Neuronal stem cell (in vitro differentiated cells): Measurements from ENCODE around the gene GAK.
A peak's percentile ranks its signal among the peaks of the same experiment; 100 is the strongest.
"Not testable (repeated sequence)": the region's sequence is repeated elsewhere in the genome, so short reads cannot be mapped to it uniquely, and the experiment has no call there.

Experiments used
- DNase-seq: peaks from one replicate; pipeline ENCODE4 v3.0.0-alpha.2; 2013; ENCODE audit warnings: low spot score
- H2AFZ ChIP-seq: one replicate; pipeline ENCODE4 v1.6.1; 2013; ENCODE audit warnings: mild to moderate bottlenecking, low read length, inconsistent platforms
- H2AK5ac ChIP-seq: 2 replicates; pipeline ENCODE4 v1.6.1; 2013; ENCODE audit warnings: low read depth, mild to moderate bottlenecking, inconsistent platforms, low read length, moderate library complexity, mixed read lengths
- H2BK120ac ChIP-seq: 2 replicates; pipeline ENCODE4 v1.6.1; 2013; ENCODE audit warnings: low read depth, mild to moderate bottlenecking, inconsistent platforms, low read length, moderate library complexity, mixed read lengths
- H2BK12ac ChIP-seq: one replicate; pipeline ENCODE4 v1.6.1; 2013; ENCODE audit warnings: low read length, inconsistent platforms
- H2BK15ac ChIP-seq: 2 replicates; pipeline ENCODE4 v1.6.1; 2013; ENCODE audit warnings: mild to moderate bottlenecking, low read length, inconsistent platforms, mixed read lengths
- H2BK5ac ChIP-seq: one replicate; pipeline ENCODE4 v1.6.1; 2013; ENCODE audit warnings: inconsistent platforms, mild to moderate bottlenecking, low read length, moderate library complexity
- H3K14ac ChIP-seq: one replicate; pipeline ENCODE4 v1.6.1; 2013; ENCODE audit warnings: low read length, inconsistent platforms
- H3K18ac ChIP-seq: 2 replicates; pipeline ENCODE4 v1.6.1; 2013; ENCODE audit warnings: low read length, inconsistent platforms
- H3K23ac ChIP-seq: 2 replicates; pipeline ENCODE4 v1.6.1; 2013; ENCODE audit warnings: low read depth, mild to moderate bottlenecking, mixed read lengths, low read length, inconsistent platforms; ENCODE audit not compliant: poor library complexity
- H3K27ac ChIP-seq: replicated peaks from 3 replicates; pipeline ENCODE4 v1.5.1; 2013; ENCODE audit warnings: low read length, inconsistent platforms
- H3K27me3 ChIP-seq, 3 experiments: 2 replicates each; pipeline ENCODE4 v1.6.1; 2013; ENCODE audit warnings: low read length in 3 of 3, mild to moderate bottlenecking in 2 of 3, inconsistent platforms in 1 of 3, low read depth in 1 of 3, mixed read lengths in 1 of 3, moderate library complexity in 1 of 3; ENCODE audit not compliant: control insufficient read depth in 3 of 3, insufficient read depth in 3 of 3
- H3K36me3 ChIP-seq, 2 donors: replicated peaks in 1 of 2; 2 replicates each; pipeline ENCODE4 v1.6.1; 2013; ENCODE audit warnings: low read length in 2 of 2; ENCODE audit not compliant: control insufficient read depth in 2 of 2, insufficient read depth in 2 of 2
- H3K4ac ChIP-seq: 2 replicates; pipeline ENCODE4 v1.6.1; 2013; ENCODE audit warnings: inconsistent platforms, mild to moderate bottlenecking, low read length, moderate library complexity
- H3K4me1 ChIP-seq, 2 donors: 1 replicate in 1 of 2; 2 replicates in 1 of 2; pipeline ENCODE4 v1.6.1; 2013; ENCODE audit warnings: low read length in 2 of 2, low read depth in 1 of 2; ENCODE audit not compliant: control insufficient read depth in 2 of 2, insufficient read depth in 1 of 2
- H3K4me2 ChIP-seq: one replicate; pipeline ENCODE4 v1.6.1; 2013; ENCODE audit warnings: mild to moderate bottlenecking, low read length, inconsistent platforms; ENCODE audit not compliant: insufficient read depth, poor library complexity, severe bottlenecking
- H3K4me3 ChIP-seq, 2 donors: 2 replicates each; pipeline ENCODE4 v1.5.1; 2013; ENCODE audit warnings: low read length in 2 of 2, mild to moderate bottlenecking in 2 of 2, inconsistent platforms in 1 of 2, moderate library complexity in 1 of 2
- H3K79me1 ChIP-seq: one replicate; pipeline ENCODE4 v1.6.1; 2013; ENCODE audit warnings: low read depth, mild to moderate bottlenecking, inconsistent platforms, low read length, moderate library complexity
- H3K9ac ChIP-seq: one replicate; pipeline ENCODE4 v1.6.1; 2013; ENCODE audit warnings: mild to moderate bottlenecking, low read depth, low read length, inconsistent platforms; ENCODE audit not compliant: poor library complexity
- H3K9me3 ChIP-seq, 2 donors: replicated peaks in 1 of 2; 2 replicates each; pipeline versions ENCODE3 to v1.6.1; 2013; ENCODE audit warnings: low read length in 2 of 2, mild to moderate bottlenecking in 2 of 2, inconsistent platforms in 1 of 2, low read depth in 1 of 2, mixed read lengths in 1 of 2, moderate library complexity in 1 of 2; ENCODE audit not compliant: control insufficient read depth in 2 of 2, insufficient read depth in 1 of 2
- H4K8ac ChIP-seq: one replicate; pipeline ENCODE4 v1.6.1; 2013; ENCODE audit warnings: low read depth, mild to moderate bottlenecking, inconsistent platforms, low read length, moderate library complexity
- H4K91ac ChIP-seq: one replicate; pipeline ENCODE4 v1.6.1; 2013; ENCODE audit warnings: low read length, low read depth, mild to moderate bottlenecking, inconsistent platforms; ENCODE audit not compliant: poor library complexity
- WGBS, 2 donors: extraction: QIAGEN DNeasy Blood & Tissue Kit; methylation state at CpG; one replicate each; pipeline ENCODE4 v1.1.7; 2013; ENCODE audit warnings: missing lambda C conversion rate in 2 of 2, mixed read lengths in 1 of 2; ENCODE audit not compliant: insufficient read length in 2 of 2, insufficient replicate concordance in 1 of 2; ENCODE audit errors: extremely low coverage in 2 of 2; 5-methylcytosine and 5-hydroxymethylcytosine counted together

The GAK gene

GRCh38 chr4:919004-919680 is 13.0 kb downstream of the GAK start:
- not testable (repeated sequence) for H2BK120ac ChIP-seq, H3K4ac ChIP-seq, H3K27me3 ChIP-seq, H3K36me3 ChIP-seq, H4K8ac ChIP-seq, H4K91ac ChIP-seq, H2BK12ac ChIP-seq, H3K4me2 ChIP-seq, H3K4me1 ChIP-seq, H2AK5ac ChIP-seq, H2AFZ ChIP-seq, H3K9ac ChIP-seq, H3K23ac ChIP-seq, H3K4me3 ChIP-seq, DNase-seq, H3K27ac ChIP-seq, H3K9me3 ChIP-seq, H2BK15ac ChIP-seq, H3K14ac ChIP-seq
- Histone ChIP-seq H3K79me1 (peaks cover 13% of the 10 kb centered on the region), H2BK5ac (peak overlapping the region; percentile 53), H3K18ac (peak overlapping the region; percentile 27)
- no CpG with 5 or more reads among the region's 15 CpGs for WGBS, 2 donors

GRCh38 chr4:918591-918990 is 13.5 kb downstream of the GAK start:
- not testable (repeated sequence) for H2BK15ac ChIP-seq, H3K27ac ChIP-seq, H2AK5ac ChIP-seq, H3K18ac ChIP-seq, H2AFZ ChIP-seq, H3K23ac ChIP-seq, H3K4me2 ChIP-seq, H3K4me3 ChIP-seq, H3K9me3 ChIP-seq, H3K9ac ChIP-seq, H2BK5ac ChIP-seq, H4K91ac ChIP-seq, H3K4ac ChIP-seq, H3K27me3 ChIP-seq, H4K8ac ChIP-seq, H2BK120ac ChIP-seq, H2BK12ac ChIP-seq, H3K14ac ChIP-seq, H3K36me3 ChIP-seq, DNase-seq, H3K4me1 ChIP-seq
- H3K79me1 ChIP-seq = peaks cover 15% of the 10 kb centered on the region
- WGBS, 2 donors = no CpG with 5 or more reads among the region's 6 CpGs

GRCh38 chr4:917992-918391 is 14.1 kb downstream of the GAK start:
- no peak overlapping the region for H2BK12ac ChIP-seq
- no peak overlapping the region for H3K4ac ChIP-seq
- no peak overlapping the region for H3K4me2 ChIP-seq
- H4K91ac ChIP-seq = no peak overlapping the region
- H2BK120ac ChIP-seq = no peak overlapping the region
- no peak for DNase-seq
- no peak overlapping the region for H3K14ac ChIP-seq
- no peak overlapping the region for H2AK5ac ChIP-seq
- peaks cover 0 to 5% of the 10 kb centered on the region in 2 donors for H3K36me3 ChIP-seq
- H3K18ac ChIP-seq = no peak overlapping the region
- no peaks in the 10 kb centered on the region for H3K27me3 ChIP-seq
- H3K23ac ChIP-seq = no peak overlapping the region
- H2BK15ac ChIP-seq = no peak overlapping the region
- no peaks in the 10 kb centered on the region for H3K9me3 ChIP-seq
- H3K9ac ChIP-seq = no peak overlapping the region
- peaks cover 12% of the 10 kb centered on the region for H3K79me1 ChIP-seq
- no CpG with 5 or more reads among the region's 2 CpGs for WGBS, 2 donors
- H3K4me3 ChIP-seq = no peak overlapping the region
- no peaks in the 10 kb centered on the region for H3K4me1 ChIP-seq
- no peak overlapping the region for H3K27ac ChIP-seq
- H2BK5ac ChIP-seq = no peak overlapping the region
- H4K8ac ChIP-seq = no peak overlapping the region
- no peak overlapping the region for H2AFZ ChIP-seq

GRCh38 chr4:917466-917865 is 14.7 kb downstream of the GAK start:
- H3K9ac ChIP-seq = no peak overlapping the region
- H3K27me3 ChIP-seq = no peaks in the 10 kb centered on the region
- DNase-seq = no peak

More at GRCh38 chr4:917466-917865, 14.7 kb downstream of the GAK start:
- H3K4me1 ChIP-seq = no peaks in the 10 kb centered on the region
- H3K9me3 ChIP-seq = no peaks in the 10 kb centered on the region
- no peak overlapping the region for H3K27ac ChIP-seq
- no peak overlapping the region for H4K8ac ChIP-seq
- no peak overlapping the region for H2BK15ac ChIP-seq
- H3K23ac ChIP-seq = no peak overlapping the region
- H2BK120ac ChIP-seq = no peak overlapping the region
- H3K4me2 ChIP-seq = no peak overlapping the region
- no peak overlapping the region for H2BK12ac ChIP-seq
- no peak overlapping the region for H2AK5ac ChIP-seq
- H4K91ac ChIP-seq = no peak overlapping the region
- H3K4me3 ChIP-seq = no peak overlapping the region
- WGBS, 2 donors = no CpG with 5 or more reads among the region's 7 CpGs
- peaks cover 10% of the 10 kb centered on the region for H3K79me1 ChIP-seq
- H2AFZ ChIP-seq = no peak overlapping the region
- no peak overlapping the region for H3K18ac ChIP-seq
- no peak overlapping the region for H3K4ac ChIP-seq
- peaks cover 2 to 4% of the 10 kb centered on the region in 2 donors for H3K36me3 ChIP-seq
- H2BK5ac ChIP-seq = no peak overlapping the region
- H3K14ac ChIP-seq = no peak overlapping the region
